ENCODE results near the gene ARSH.
"Not testable (repeated sequence)": the region's sequence is repeated elsewhere in the genome, so short reads cannot be mapped to it uniquely, and the experiment has no call there.

Gene ARSH

DNA sequence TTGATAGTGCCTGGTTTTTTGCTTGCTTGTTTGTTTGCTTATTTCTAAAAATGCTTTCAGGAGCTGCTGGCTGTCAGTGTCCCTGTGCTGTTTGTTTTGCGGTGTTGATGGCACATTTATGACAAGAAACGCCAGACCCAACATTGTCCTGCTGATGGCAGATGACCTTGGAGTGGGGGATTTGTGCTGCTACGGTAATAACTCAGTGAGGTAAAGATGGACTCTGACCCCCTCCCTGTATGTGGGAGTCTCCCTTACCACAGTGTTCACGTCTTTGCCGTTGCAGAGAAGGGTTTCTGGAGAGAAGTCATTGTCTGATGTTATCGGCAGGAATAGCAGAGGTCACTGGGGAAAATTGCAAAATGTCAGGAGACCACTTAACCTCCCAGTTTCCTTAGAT, at the start of gene ARSH:
TSS of gene ARSH (plus strand) at position 52 of the 400 bp plus-strand sequence. CDS start at position 119, 67 bp downstream.
- no peak for DNase-seq

DNA sequence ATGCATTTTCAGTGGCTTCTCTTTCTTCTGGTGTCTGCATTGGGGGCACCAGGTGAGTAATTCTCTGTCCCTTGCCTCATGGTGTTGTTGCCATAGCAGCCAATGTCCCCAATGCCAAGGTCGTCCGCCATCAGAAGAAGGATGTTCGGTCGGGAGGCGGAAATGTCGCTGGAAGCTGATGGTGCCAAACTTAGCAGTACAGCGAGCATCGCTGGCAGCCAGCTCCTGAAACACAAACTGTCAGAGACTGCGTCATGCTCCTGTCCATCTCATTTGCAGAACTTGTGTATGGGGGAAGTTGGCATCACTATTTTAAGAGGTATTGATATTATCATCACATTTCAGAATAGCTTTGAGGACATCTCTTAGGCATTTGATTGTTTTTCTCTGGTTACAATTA, 48.1 kb upstream of the ARSH start:
- DNase-seq: no peak

- DNase-seq: no peak
Observed at GRCh38 chrX:2960861-2961515, 45.4 kb upstream of the ARSH start.

DNA sequence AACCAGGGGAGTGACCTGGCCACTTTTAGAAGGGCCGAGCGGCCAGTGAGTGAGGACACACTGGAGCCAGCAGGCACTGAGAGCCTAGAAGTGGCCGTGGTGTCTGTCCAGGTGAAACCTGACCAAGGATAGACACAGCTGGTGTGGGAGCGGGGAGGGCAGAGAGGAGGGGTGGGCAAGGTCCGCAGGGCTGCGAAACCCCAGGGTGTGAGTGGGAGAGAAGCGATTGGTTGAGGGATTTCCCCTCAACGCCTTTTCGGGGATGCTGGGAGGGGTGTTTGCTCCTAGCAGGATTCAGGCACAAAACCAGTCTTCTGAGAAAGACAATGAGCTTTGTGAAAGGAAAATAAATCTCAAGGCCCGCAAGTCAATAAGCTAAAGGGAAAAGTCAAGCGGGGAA, 44.0 kb upstream of the ARSH start:
- DNase-seq: no peak

- DNase-seq: not testable (repeated sequence)
Observed at GRCh38 chrX:2963449-2963848, 42.9 kb upstream of the ARSH start.

DNA sequence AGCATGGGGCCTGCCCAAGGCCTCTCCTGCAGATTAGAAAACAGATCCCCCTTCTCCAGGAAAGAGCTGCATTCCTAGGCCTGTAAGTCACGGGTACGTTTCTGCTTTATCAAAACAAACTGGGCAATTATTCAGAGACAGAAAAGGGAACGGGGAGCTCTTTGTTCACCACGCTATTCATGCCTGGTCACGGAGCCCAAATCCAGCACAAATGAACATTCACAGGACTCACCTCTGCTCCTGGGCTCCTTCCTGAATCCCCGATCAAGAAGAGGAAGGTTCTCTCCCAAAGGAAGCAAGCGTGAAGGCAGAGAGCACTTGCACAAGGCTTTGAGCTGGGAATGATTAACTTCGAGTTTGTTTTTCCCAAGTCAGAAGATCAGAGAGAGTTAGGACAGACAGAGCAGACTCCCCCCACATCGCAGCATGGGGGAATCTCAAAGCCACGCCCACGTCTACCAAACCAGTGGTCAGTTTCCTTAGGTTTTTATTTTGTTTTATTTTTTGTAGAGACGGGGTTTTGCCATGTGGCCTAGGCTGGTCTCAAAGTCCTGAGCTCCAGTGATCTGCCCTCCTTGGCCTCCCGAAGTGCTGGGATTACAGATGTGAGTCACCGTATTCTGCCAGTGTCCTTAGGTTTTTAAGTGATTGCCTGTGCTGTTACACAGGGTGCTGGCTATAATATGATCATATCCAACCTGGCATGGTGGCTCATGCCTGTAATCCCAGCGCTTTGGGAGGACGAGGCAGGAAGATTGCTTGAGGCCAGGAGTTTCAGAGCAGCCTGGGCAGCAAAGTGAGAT, 42.2 kb upstream of the ARSH start:
- not testable (repeated sequence) for DNase-seq

DNA sequence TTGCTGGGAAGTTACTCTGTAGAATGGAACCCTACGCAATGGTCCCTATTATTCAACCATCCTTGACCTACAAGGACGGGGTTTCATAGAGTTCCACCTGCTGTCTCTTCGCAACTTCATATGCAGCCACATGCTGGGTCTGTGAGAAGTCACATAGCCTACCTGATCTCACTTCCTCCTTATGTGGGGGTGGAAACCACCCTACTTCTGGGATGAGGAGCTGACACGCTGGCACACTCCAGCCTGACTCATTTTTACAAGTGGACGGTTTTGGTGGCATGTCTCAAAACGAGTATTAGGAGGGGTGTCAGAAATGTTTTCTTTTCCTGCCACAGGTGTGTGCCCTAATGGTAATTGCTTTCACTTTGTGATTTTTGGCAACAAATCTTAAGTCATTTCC, 40.4 kb upstream of the ARSH start:
- DNase-seq: no peak

- DNase-seq: no peak
Observed at GRCh38 chrX:2967012-2967411, 39.3 kb upstream of the ARSH start.

GRCh38 chrX:2967584-2967983, 38.8 kb upstream of the ARSH start:
- no peak for DNase-seq

- DNase-seq: peak; percentile 59
Observed at GRCh38 chrX:2967998-2968909, 38.1 kb upstream of the ARSH start.

GRCh38 chrX:2969021-2969420, 37.3 kb upstream of the ARSH start:
- DNase-seq: no peak

GRCh38 chrX:2972391-2972790, 34.0 kb upstream of the ARSH start:
- no peak for DNase-seq

- DNase-seq: no peak
Observed at GRCh38 chrX:2974961-2975360, 31.4 kb upstream of the ARSH start.

GRCh38 chrX:2978639-2979038, 27.7 kb upstream of the ARSH start:
- not testable (repeated sequence) for DNase-seq

GRCh38 chrX:2984342-2984741, 22.0 kb upstream of the ARSH start:
- DNase-seq: no peak

GRCh38 chrX:2989565-2989964, 16.8 kb upstream of the ARSH start:
- DNase-seq: no peak

DNA sequence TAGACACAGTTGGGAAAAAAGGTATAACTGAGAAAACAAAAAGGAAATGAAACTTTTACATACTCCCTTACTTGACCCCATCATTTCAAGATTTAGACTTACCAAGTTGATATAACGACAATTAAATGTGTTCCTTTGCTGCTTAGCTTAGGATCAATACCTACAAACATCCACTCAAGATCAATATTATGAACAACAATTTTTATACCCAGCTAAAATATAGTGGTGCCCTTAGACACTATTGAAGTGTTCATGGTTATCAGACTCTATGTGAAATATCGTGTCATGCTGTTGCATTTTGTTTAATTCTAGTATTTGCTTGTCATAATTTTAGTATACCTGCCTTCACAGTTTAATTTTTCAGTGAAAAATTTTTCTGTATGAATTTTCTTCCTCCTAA, 4.2 kb downstream of the ARSH start:
- DNase-seq: no peak

- no peak for DNase-seq
Observed at GRCh38 chrX:3017492-3017891, 11.1 kb downstream of the ARSH start.

- no peak for DNase-seq
Observed at GRCh38 chrX:3024176-3024575, 17.8 kb downstream of the ARSH start.

DNA sequence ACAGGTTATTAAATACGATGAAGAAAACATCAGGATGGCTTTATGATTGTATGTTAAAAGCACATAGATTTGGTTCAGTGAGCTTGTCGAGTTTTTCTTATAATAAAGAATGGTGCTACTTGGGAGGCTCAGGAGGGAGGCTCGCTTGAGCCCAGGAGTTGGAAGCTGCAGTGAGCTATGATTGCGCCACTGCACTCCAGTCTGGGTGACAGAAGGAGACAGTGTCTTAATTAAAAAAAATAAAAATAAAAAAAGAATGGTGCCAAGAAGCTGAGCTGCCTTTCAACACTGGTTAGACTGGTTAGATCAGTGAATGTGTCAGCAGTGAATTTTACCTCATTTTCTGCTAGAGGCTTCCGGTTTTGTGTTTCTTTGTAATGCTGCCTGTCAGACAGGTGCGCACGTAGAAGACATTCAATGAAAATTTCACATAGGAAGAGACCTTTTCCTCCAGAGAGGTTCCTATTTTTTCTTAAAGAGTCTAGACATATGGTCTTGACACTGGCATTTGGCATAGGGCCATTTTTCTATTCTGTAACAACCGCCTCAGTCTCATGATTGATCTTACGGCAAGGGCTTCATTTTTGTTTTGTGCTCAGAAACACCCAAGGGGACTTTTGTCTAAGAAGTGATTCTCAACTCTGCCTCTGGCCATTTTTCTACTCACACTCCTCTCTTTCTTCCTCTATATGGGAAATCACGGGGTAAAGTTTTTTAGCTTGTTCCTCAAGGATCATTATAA, 19.9 kb downstream of the ARSH start:
- DNase-seq: no peak

DNA sequence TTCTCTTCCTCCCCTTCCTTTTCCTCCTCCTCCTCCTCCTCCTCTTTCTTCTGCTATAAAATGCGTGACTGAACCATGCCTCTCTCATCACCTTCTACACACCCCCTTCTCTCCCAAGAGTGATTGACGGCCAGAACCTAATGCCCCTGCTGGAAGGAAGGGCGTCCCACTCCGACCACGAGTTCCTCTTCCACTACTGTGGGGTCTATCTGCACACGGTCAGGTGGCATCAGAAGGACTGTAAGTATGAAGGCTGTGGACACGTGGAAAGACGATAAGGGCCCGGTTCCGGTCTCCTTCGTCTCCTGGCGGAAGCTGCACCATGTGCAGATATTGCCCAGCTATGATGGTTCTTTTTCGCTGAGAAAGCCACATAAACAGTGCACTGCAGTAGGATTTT, 22.8 kb downstream of the ARSH start:
- DNase-seq: no peak

- DNase-seq: no peak
Observed at GRCh38 chrX:3037218-3037617, 30.9 kb downstream of the ARSH start.

GRCh38 chrX:3044196-3044595, 37.9 kb downstream of the ARSH start:
- no peak for DNase-seq

Measured in right hindlimb (tissue), 1 donor.